DOHH2 (cell line): ENCODE data around the gene EPSTI1.

Experiments
- H3F3A ChIP-seq: fragments of 200-600 bp; sonication (generic), shearing (Covaris generic); 2 replicates; pipeline ENCODE4 v1.6.0; 2016; ENCODE audit warnings: antibody characterized with exemption, mild to moderate bottlenecking; ENCODE audit not compliant: control insufficient read depth, insufficient read depth
- H3K27ac ChIP-seq: fragments of 200-600 bp; sonication (generic); 2 replicates; pipeline ENCODE4 v1.5.1; 2014; ENCODE audit warnings: low read depth, mild to moderate bottlenecking, low read length, moderate library complexity
- H3K27me3 ChIP-seq: fragments of 200-600 bp; sonication (generic); 2 replicates; pipeline ENCODE4 v1.6.1; 2014; ENCODE audit warnings: mild to moderate bottlenecking, low read length, mixed read lengths; ENCODE audit not compliant: control insufficient read depth
- H3K36me3 ChIP-seq: fragments of 200-600 bp; sonication (generic); 2 replicates; pipeline ENCODE4 v1.6.1; 2014; ENCODE audit warnings: mild to moderate bottlenecking, low read length, moderate library complexity, mixed read lengths; ENCODE audit not compliant: control insufficient read depth
- H3K4me1 ChIP-seq: fragments of 200-600 bp; sonication (generic); 2 replicates; pipeline ENCODE4 v1.6.1; 2014; ENCODE audit warnings: mild to moderate bottlenecking, low read length, mixed read lengths; ENCODE audit not compliant: control insufficient read depth
- H3K4me2 ChIP-seq: fragments of 200-600 bp; sonication (generic); 2 replicates; pipeline ENCODE4 v1.6.0; 2014; ENCODE audit warnings: mild to moderate bottlenecking, low read length, moderate library complexity
- H3K4me3 ChIP-seq: fragments of 200-600 bp; sonication (generic); 2 replicates; pipeline ENCODE4 v1.5.1; 2014; ENCODE audit warnings: mild to moderate bottlenecking, low read length, mixed read lengths
- H3K79me2 ChIP-seq: fragments of 200-600 bp; sonication (generic); 2 replicates; pipeline ENCODE4 v1.6.1; 2014; ENCODE audit warnings: mild to moderate bottlenecking, low read length, mixed read lengths; ENCODE audit not compliant: control insufficient read depth
- H3K9me2 ChIP-seq: fragments of 200-600 bp; sonication (generic); replicated peaks from 2 replicates; pipeline ENCODE4 v1.6.1; 2014; ENCODE audit warnings: mild to moderate bottlenecking, low read length, mixed read lengths; ENCODE audit not compliant: control insufficient read depth
- H3K9me3 ChIP-seq: fragments of 200-600 bp; sonication (generic); 2 replicates; pipeline ENCODE4 v1.6.1; 2014; ENCODE audit warnings: antibody characterized with exemption, low read length, mixed read lengths; ENCODE audit not compliant: control insufficient read depth, insufficient read depth
- H4K20me1 ChIP-seq: fragments of 200-600 bp; sonication (generic); 2 replicates; pipeline ENCODE4 v1.6.0; 2014; ENCODE audit warnings: low read depth, mild to moderate bottlenecking, antibody characterized with exemption, low read length, moderate library complexity; ENCODE audit not compliant: control insufficient read depth, insufficient read depth
- EZH2phosphoT487 ChIP-seq: fragments of 200-600 bp; sonication (generic); IDR thresholded peaks from 2 replicates; pipeline ENCODE4 v1.6.1; 2017; ENCODE audit warnings: borderline replicate concordance, mild to moderate bottlenecking, antibody characterized with exemption, low read length, moderate library complexity, mixed read lengths
- TF ChIP-seq, protein P1 (sequence below): fragments of 200-600 bp; sonication (generic); IDR thresholded peaks from one replicate; pipeline ENCODE4 v1.5.1; 2014; ENCODE audit warnings: antibody characterized with exemption, mild to moderate bottlenecking, low read depth, low read length; ENCODE audit not compliant: poor library complexity, severe bottlenecking

EPSTI1 gene

DNA sequence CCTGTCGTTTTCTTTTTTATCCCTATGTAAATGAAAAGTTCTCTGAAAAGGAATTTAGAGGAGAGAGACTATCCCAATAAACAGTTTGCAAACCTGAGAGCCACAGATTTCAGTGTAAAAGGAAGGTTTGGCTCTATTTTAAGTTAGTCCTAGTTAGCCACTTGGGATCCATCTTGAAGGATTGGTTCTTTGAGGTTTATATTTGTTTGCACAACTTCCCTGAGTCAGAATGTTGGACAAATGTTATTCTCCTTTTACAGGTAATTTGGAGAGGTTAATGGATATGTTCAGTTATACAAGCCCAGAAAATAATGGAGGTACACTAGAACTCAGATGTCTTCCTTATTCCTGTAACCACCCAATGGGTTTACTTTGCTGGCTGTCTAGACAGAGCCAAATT is 28.8 kb upstream of the EPSTI1 start:
- no peak overlapping the region for H3K27ac ChIP-seq
- H3K79me2 ChIP-seq: peaks cover 23% of the 10 kb centered on the region
- no peak overlapping the region for H3K4me2 ChIP-seq
- H3K4me3 ChIP-seq: no peak overlapping the region
- no peaks in the 10 kb centered on the region for H3K27me3 ChIP-seq
- no peaks in the 10 kb centered on the region for H4K20me1 ChIP-seq
- peaks cover 12% of the 10 kb centered on the region for H3K36me3 ChIP-seq
- TF ChIP-seq, protein P1, sequence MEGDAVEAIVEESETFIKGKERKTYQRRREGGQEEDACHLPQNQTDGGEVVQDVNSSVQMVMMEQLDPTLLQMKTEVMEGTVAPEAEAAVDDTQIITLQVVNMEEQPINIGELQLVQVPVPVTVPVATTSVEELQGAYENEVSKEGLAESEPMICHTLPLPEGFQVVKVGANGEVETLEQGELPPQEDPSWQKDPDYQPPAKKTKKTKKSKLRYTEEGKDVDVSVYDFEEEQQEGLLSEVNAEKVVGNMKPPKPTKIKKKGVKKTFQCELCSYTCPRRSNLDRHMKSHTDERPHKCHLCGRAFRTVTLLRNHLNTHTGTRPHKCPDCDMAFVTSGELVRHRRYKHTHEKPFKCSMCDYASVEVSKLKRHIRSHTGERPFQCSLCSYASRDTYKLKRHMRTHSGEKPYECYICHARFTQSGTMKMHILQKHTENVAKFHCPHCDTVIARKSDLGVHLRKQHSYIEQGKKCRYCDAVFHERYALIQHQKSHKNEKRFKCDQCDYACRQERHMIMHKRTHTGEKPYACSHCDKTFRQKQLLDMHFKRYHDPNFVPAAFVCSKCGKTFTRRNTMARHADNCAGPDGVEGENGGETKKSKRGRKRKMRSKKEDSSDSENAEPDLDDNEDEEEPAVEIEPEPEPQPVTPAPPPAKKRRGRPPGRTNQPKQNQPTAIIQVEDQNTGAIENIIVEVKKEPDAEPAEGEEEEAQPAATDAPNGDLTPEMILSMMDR: no peak
- TF ChIP-seq EZH2phosphoT487: no peak
- H3K9me3 ChIP-seq: no peaks in the 10 kb centered on the region
- peaks cover 25% of the 10 kb centered on the region for H3K4me1 ChIP-seq
- no peaks in the 10 kb centered on the region for H3F3A ChIP-seq
- no peaks in the 10 kb centered on the region; the same call in 1 of the 2 replicates for H3K9me2 ChIP-seq

DNA sequence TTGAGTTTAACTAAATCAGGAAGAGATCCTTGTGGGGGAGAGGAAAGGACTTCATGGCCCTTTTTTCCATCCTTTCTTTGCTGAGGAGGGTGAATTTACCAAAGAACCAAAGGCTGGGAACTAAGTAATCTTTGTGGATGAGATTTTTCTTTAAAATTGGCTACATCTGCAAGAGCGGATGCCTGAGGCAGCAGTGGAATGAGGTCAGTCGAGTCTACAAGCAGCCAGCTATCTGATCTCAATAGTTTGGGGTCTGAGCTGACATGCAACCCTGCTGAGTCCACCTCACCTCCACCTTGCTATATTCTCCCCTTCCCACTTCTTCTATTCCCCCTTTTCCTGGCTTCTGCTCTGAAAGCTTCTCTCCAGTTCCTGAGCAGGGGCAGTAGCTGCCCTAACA is 27.8 kb upstream of the EPSTI1 start:
- peaks cover 4% of the 10 kb centered on the region; the same call in 1 of the 2 replicates for H3K36me3 ChIP-seq
- no peaks in the 10 kb centered on the region for H3K27me3 ChIP-seq
- no peaks in the 10 kb centered on the region; the same call in 1 of the 2 replicates for H3K9me2 ChIP-seq
- no peak overlapping the region for H3K4me3 ChIP-seq
- peaks cover 13% of the 10 kb centered on the region for H3K79me2 ChIP-seq
- H4K20me1 ChIP-seq: no peaks in the 10 kb centered on the region
- no peaks in the 10 kb centered on the region for H3K9me3 ChIP-seq
- H3F3A ChIP-seq: no peaks in the 10 kb centered on the region
- peaks cover 15% of the 10 kb centered on the region for H3K4me1 ChIP-seq
- no peak overlapping the region for H3K4me2 ChIP-seq
- TF ChIP-seq, protein P1: no peak
- TF ChIP-seq EZH2phosphoT487: no peak
- no peak overlapping the region for H3K27ac ChIP-seq

DNA sequence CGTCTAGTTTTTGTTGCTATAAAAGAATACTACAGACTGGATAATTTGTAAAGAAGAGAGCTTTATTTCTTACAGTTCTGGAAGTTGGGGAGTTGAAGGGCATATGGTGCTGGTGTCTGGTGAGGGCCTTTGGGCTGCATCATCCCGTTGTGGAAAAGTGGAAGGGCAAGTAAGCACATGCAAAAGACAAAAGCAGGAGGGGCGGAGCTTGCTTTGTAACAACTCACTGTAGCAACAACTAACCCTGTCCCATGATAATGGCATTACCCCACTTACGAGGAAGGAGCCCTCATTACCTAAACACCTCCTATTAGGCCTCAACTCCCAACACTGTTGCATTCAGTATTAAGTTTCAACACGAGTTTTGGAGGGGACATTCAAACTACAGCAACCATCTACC is 24.2 kb upstream of the EPSTI1 start:
- Histone ChIP-seq H3K27ac (no peak overlapping the region), H3K9me3 (no peaks in the 10 kb centered on the region), H3F3A (no peaks in the 10 kb centered on the region), H3K4me3 (no peak overlapping the region), H3K36me3 (no peaks in the 10 kb centered on the region), H3K9me2 (no peaks in the 10 kb centered on the region; the same call in 1 of the 2 replicates), H3K4me2 (no peak overlapping the region), H3K79me2 (no peaks in the 10 kb centered on the region), H3K27me3 (no peaks in the 10 kb centered on the region), H3K4me1 (no peaks in the 10 kb centered on the region), H4K20me1 (no peaks in the 10 kb centered on the region)
- TF ChIP-seq EZH2phosphoT487: no peak
- TF ChIP-seq, protein P1: no peak

DNA sequence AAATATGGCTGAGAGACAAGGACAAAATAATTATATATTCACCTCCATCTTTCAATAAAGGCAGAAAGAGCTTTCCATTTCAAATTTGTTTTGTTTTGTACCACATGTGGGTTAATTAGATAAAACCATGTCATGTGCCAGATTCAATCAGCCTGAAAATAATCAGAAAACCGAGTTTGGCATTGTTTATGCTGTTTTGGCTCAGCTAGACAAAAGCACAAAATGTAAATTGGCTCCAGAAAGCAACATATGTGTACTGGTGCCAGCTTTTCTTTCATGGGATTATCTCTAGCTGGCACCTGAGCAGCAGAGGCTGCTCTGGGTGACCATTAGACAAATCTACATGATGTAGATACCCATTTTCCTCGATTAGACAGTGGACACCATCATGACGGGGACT is 22.1 kb upstream of the EPSTI1 start:
- TF ChIP-seq, protein P1: no peak
- TF ChIP-seq EZH2phosphoT487: no peak
- no peak overlapping the region for H3K27ac ChIP-seq

More for the DNA sequence above, 22.1 kb upstream of the EPSTI1 start:
- H3K27me3 ChIP-seq: no peaks in the 10 kb centered on the region
- no peak overlapping the region for H3K4me2 ChIP-seq
- no peaks in the 10 kb centered on the region for H3F3A ChIP-seq
- no peaks in the 10 kb centered on the region; the same call in 1 of the 2 replicates for H3K9me2 ChIP-seq
- no peaks in the 10 kb centered on the region for H3K79me2 ChIP-seq
- no peaks in the 10 kb centered on the region for H3K36me3 ChIP-seq
- no peak overlapping the region for H3K4me3 ChIP-seq
- H3K9me3 ChIP-seq: no peaks in the 10 kb centered on the region
- no peaks in the 10 kb centered on the region for H3K4me1 ChIP-seq
- H4K20me1 ChIP-seq: no peaks in the 10 kb centered on the region
